IPS DF 19.7 (cell line): ENCODE results near the gene DYNLRB2.

Experiments
- DNase-seq: peaks from one replicate; pipeline ENCODE4 v3.0.0-alpha.2; 2013; ENCODE audit warnings: low read depth, low spot score

Gene DYNLRB2

GRCh38 chr16:80552277-80552676 is 11.5 kb downstream of the DYNLRB2 start:
- DNase-seq, result no peak

- no peak for DNase-seq
Observed at GRCh38 chr16:80554033-80554432, 13.2 kb downstream of the DYNLRB2 start.

- DNase-seq, result no peak
Observed at GRCh38 chr16:80556481-80556880, 15.7 kb downstream of the DYNLRB2 start.

DNA sequence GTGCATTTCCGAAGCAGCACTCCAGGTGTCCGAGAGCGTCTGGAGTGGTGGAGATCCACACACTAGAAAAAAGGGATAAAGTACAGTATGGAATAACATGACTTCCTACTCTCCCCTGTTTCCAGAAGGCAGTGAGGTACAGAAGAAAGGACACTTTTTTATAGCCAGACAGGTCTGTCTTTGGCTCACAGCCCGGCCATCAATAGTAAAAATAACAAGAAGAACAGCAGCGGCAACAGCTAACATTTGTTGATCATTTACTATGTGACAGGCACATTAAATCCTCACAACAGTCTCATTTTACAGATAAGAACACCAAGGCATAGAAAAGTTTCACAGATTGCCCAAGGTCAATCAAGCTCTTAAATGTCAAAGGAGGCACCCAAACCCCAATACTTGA is 16.2 kb downstream of the DYNLRB2 start:
- DNase-seq, result no peak

GRCh38 chr16:80559369-80559768 is 18.6 kb downstream of the DYNLRB2 start:
- DNase-seq, result no peak

DNA sequence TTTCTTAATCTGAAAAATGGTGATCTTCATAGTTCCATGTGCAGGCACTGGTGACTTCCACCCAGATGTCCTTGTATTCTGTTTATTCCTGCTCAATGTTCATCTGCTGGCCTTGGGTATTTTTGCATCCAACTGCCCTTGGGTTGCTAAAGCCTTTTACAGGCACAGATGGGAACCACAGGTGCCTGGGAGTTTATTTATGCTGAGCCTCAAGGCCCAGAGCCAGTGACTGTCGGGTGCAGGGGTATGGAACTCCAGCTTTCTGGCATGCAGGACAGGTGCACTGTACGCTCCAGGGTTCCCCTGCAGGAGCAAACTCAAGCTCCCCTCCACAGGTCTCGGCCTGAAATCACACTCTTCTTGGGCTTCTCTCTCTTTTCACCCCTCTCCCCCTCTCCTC is 22.3 kb downstream of the DYNLRB2 start:
- DNase-seq, result no peak

DNA sequence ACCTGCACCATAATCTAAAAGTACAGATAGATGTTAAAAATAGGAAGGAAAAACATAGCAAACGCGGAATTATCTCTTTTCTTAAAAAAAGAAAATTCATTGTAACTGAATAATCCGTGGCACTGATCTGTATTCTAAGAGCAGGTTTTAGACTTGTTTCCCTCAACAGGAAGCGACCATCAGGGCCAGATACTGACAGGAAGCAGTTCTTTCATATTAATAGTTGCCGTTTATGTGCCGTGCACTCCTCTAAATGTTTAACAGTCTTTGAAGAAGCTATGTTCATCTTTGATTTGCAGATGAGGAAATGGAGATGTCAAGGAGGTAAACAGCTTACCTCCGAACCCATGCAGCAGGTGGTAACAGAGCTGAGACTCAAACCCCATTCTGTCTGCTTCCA is 23.6 kb downstream of the DYNLRB2 start:
- no peak for DNase-seq

DNA sequence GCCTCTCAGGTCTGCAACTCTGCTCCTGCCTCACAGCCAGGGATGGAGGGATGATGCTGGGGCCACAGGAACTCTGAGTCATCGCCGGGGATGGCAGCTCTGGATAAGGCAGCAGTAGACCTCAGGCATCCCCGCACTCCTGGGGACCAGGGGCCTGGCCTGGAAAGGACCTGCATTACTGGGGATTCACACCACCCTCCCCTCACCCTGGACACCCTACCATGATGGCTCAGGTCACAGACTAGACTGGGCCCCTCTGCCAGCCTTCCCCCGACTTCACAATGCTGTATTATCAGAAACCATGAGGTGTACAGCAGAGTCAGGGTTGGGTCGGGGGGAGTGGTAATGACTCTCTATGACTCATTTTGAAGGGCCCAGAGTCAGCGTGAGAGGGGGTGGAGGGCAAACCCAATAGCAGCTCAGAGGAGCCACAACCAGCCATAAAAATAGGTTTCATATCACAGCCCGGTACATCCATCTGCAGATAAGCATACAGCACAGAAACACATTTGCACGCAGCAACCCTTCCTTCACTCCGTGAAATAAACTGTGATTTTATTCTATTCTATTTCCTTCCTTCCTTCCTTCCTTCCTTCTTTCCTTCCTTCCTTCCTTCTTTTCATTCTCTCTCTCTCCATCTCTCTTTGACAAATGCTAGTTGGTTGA is 28.8 kb downstream of the DYNLRB2 start:
- DNase-seq, result no peak

- DNase-seq, result no peak
Observed at GRCh38 chr16:80570106-80570478, 29.3 kb downstream of the DYNLRB2 start.

- no peak for DNase-seq
Observed at GRCh38 chr16:80573700-80574120, 32.9 kb downstream of the DYNLRB2 start.

- DNase-seq, result no peak
Observed at GRCh38 chr16:80576343-80576912, 35.6 kb downstream of the DYNLRB2 start.

DNA sequence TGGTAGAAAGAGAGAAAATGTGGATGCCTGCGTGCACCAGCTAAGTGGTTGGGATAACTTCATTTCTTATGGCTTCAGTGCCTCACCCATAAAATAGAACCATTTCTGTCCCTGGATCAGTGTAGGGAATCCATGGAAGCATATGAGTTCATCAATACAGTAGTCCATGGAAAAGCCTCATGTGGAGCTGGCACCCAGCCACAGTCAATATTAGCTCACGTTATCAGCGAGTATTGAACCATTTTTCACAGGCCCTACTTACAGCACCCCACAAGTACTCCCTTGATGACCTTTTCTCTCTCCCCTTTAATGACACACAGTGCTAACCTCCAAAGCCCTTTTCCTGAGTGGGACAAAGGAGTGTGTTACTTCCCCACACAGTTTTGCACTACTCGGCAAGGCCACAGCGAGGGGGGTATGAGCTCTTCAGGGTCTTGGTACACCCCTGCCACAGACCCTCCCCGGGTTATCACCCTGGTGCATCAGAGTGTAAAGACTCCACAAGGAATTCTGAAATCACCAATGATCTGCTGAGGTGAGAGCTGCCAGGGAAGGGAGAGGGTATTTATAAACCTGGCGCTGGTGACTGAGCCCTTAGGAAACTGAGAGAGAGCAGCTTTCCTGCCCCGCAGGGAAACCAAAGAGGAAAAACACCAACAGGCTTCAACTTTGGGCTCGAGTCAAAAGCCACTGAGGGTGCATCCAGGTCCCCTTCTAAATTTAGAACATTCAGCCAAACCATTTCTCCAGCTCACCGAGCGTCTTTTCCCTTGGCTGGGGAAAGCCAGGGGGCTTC is 36.9 kb downstream of the DYNLRB2 start:
- DNase-seq, result no peak

DNA sequence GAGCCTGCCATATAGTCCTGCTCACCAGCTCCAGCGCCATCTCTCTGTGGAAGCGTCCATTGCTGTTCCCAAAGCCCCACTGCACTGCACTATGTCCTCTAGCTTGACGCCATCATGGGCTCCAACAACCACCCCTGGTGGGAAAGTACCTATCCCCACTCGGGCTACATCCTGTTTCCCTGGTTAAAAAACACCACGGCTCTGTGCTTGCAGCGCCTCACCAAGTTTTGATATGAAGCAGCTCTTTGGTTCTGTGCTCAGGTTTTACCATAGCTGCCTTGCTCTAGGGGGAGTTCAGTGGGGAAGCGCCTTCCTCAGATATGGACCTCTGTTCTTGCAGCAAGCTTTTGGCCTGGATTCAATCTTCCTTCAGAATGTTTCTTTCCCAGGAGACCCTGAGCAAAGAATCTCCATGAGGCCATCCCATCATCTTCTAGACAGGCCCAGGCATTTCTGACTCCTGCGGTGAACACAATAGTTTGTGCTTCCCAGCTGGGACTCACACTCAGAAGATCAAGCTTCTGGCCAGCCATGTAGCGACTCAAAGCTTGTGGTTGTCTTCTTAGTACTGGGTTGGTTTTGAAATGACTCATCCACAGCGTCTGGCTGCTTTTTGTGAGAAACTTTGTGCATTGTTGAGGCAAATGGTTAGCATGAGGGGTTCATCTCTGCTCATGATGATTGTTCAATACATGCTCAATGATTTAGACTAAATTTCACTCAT is 39.5 kb downstream of the DYNLRB2 start:
- no peak for DNase-seq

GRCh38 chr16:80583466-80583865 is 42.7 kb downstream of the DYNLRB2 start:
- no peak for DNase-seq

DNA sequence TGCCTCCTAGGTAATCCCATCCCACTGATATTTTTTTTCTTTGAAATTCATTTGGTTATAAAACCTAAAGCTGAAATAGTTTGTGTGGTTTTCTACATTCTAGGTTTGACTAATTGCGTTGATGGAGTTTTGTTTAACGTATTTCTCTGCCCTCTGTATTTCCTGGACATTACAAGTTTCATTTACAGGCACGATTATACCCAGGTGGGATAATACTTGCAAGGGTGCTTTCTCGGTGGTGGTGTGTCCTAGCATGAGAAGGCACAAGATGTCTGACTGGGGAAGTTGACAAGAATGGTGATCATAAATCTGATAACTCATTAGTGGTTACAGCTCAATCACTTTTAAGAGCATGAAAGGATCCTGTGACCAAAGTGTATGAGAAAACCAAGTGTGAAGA is 45.0 kb downstream of the DYNLRB2 start:
- no peak for DNase-seq

DNA sequence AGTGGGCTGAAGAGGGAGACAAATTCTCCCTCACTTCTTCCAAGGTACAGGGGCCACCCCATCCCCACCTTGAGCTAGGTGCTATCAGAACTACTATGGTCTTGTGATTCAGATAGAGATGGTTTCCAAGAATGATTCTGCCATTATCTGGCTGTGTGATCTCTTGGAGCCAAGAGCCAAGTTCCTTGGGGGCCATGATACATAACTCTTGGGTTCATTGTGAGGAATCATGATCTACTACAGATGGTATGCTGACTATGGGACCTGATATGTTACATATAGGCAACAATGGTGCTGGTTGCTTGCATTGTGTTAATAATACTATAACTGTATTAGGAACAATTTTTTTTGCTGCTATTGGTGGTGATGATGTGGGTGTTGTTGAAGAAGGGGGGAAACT is 45.7 kb downstream of the DYNLRB2 start:
- DNase-seq, result no peak

GRCh38 chr16:80587071-80587470 is 46.3 kb downstream of the DYNLRB2 start:
- DNase-seq, result no peak

- no peak for DNase-seq
Observed at GRCh38 chr16:80591071-80591915, 50.5 kb downstream of the DYNLRB2 start.

- no peak for DNase-seq
Observed at GRCh38 chr16:80592273-80592672, 51.5 kb downstream of the DYNLRB2 start.

GRCh38 chr16:80594756-80595155 is 54.0 kb downstream of the DYNLRB2 start:
- no peak for DNase-seq

DNA sequence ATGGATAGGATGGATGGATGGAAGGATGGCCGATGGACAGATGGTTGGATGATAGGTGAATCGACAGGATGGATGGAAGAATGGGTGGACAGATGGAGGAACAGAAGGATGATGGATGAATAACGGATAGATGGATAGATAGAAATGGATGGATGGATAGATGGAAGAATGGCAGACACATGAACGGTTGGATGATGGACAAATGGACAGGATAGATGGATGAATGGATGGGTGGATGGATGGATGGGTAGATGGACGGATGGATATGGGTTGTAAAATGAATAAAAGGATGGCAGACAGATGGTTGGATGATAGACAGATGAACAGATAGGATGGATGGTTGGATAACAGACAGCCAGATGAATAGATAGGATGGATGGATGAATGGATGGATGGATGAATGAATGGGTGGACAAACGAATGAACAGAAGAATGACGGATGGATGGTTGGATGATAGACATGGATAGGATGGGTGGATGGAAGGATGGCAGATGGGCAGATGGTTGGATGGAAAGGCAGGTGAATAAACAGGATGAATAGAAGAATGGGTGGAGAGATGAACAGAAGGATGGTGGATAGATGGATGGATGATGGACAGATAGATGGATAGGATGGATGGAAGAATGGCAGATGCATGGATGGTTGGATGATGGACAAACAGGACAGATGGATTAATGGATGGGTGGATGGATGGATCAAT is 55.9 kb downstream of the DYNLRB2 start:
- DNase-seq, result no peak
